SK-N-SH (cell line): ENCODE data around the gene RPS16. TPM values are rescaled to one million over a fixed set of nuclear protein-coding genes. Genes with fewer than 3 reads are reported as not detected.

Source experiments
- CTCF ChIA-PET: fragments of 300-600, 350-600 bp; formaldehyde crosslinking; extraction: SDS; loops from one replicate; lab custom pipeline; 2021; lab: Yijun Ruan, JAX
- POLR2A ChIA-PET: fragments of 350-600 bp; sonication (Branson Sonifier 250); formaldehyde crosslinking; extraction: SDS; loops from one replicate; lab custom pipeline; 2020; ENCODE audit warnings: antibody characterized with exemption, inconsistent platforms; lab: Yijun Ruan, JAX
- DNase-seq: peaks from one replicate; pipeline ENCODE4 v3.0.0; 2012
- H2AFZ ChIP-seq: fragments of 200-600 bp; sonication (generic); 2 replicates; pipeline ENCODE4 v1.8.1; 2016; ENCODE audit warnings: antibody characterized with exemption, mild to moderate bottlenecking, low read depth
- H3F3A ChIP-seq: fragments of 200-600 bp; sonication (generic); replicated peaks from 2 replicates; pipeline ENCODE3; 2016; ENCODE audit warnings: antibody characterized with exemption, mild to moderate bottlenecking; ENCODE audit not compliant: insufficient read depth
- H3K27ac ChIP-seq, 2 experiments: fragments of 200-500 bp in 1 of 2; fragments of 200-600 bp in 1 of 2; sonication (Bioruptor generic) in 1 of 2; sonication (generic), shearing (Covaris generic) in 1 of 2; 2 replicates each; pipeline versions ENCODE4 v1.5.1 to v1.6.1; 2014 to 2016; ENCODE audit warnings: low read depth in 2 of 2, inconsistent platforms in 1 of 2, low read length in 1 of 2, mild to moderate bottlenecking in 1 of 2, mixed read lengths in 1 of 2
- H3K27me3 ChIP-seq: fragments of 200-600 bp; sonication (generic), shearing (Covaris generic); 2 replicates; pipeline ENCODE4 v1.6.1; 2016; ENCODE audit warnings: mixed run types; ENCODE audit not compliant: insufficient read depth
- H3K36me3 ChIP-seq, 2 experiments: fragments of 200-500 bp in 1 of 2; fragments of 200-600 bp in 1 of 2; sonication (Bioruptor generic) in 1 of 2; sonication (generic) in 1 of 2; replicated peaks in 1 of 2; 2 replicates each; pipeline versions ENCODE3 to v1.5.1; 2014 to 2016; ENCODE audit warnings: low read length in 1 of 2, mild to moderate bottlenecking in 1 of 2; ENCODE audit not compliant: insufficient read depth in 2 of 2, control insufficient read depth in 1 of 2
- H3K4me1 ChIP-seq, 2 experiments: fragments of 200-500 bp in 1 of 2; fragments of 200-600 bp in 1 of 2; sonication (Bioruptor generic) in 1 of 2; sonication (generic), shearing (Covaris generic) in 1 of 2; 2 replicates each; pipeline versions ENCODE4 v1.5.1 to v1.6.1; 2014 to 2016; ENCODE audit warnings: low read depth in 1 of 2, low read length in 1 of 2, mixed run types in 1 of 2; ENCODE audit not compliant: insufficient read depth in 2 of 2, control insufficient read depth in 1 of 2
- H3K4me2 ChIP-seq: fragments of 200-600 bp; sonication (generic), shearing (Covaris generic); 2 replicates; pipeline ENCODE4 v1.6.1; 2017; ENCODE audit warnings: mixed run types
- H3K4me3 ChIP-seq, 2 experiments: fragments of 200-500 bp in 1 of 2; fragments of 200-600 bp in 1 of 2; sonication (Bioruptor generic) in 1 of 2; sonication (generic), shearing (Covaris generic) in 1 of 2; 2 replicates each; pipeline versions ENCODE4 v1.5.1 to v1.8.1; 2014 to 2016; ENCODE audit warnings: low read depth in 2 of 2, inconsistent platforms in 1 of 2, low read length in 1 of 2, mild to moderate bottlenecking in 1 of 2, mixed read lengths in 1 of 2, moderate library complexity in 1 of 2
- H3K79me2 ChIP-seq: fragments of 200-600 bp; sonication (generic); 2 replicates; pipeline ENCODE4 v1.8.1; 2017; ENCODE audit warnings: mild to moderate bottlenecking; ENCODE audit not compliant: insufficient read depth
- H3K9ac ChIP-seq: fragments of 200-600 bp; sonication (generic); 2 replicates; pipeline ENCODE4 v1.6.1; 2017; ENCODE audit warnings: mixed run types
- H3K9me2 ChIP-seq: fragments of 200-600 bp; sonication (generic); 2 replicates; pipeline ENCODE4 v1.6.1; 2017; ENCODE audit warnings: mixed run types
- H3K9me3 ChIP-seq: fragments of 200-600 bp; sonication (generic); 2 replicates; pipeline ENCODE4 v1.6.1; 2017; ENCODE audit warnings: mixed run types, mild to moderate bottlenecking, moderate library complexity
- H4K20me1 ChIP-seq: fragments of 200-600 bp; sonication (generic); 2 replicates; pipeline ENCODE4 v1.6.1; 2017; ENCODE audit warnings: mild to moderate bottlenecking, mixed run types; ENCODE audit not compliant: insufficient read depth
- EP300 ChIP-seq, 2 experiments: IDR thresholded peaks; 2 replicates each; pipeline versions ENCODE4 v1.4.0 to v1.6.1; 2012; ENCODE audit warnings: borderline replicate concordance in 1 of 2, low read depth in 1 of 2, low read length in 1 of 2
- EZH2phosphoT487 ChIP-seq: fragments of 200-600 bp; sonication (generic); IDR thresholded peaks from 2 replicates; pipeline ENCODE4 v1.6.1; 2017; ENCODE audit warnings: low read depth, mixed run types, mild to moderate bottlenecking, antibody characterized with exemption, moderate library complexity, borderline replicate concordance
- GABPA ChIP-seq: IDR thresholded peaks from 2 replicates; pipeline ENCODE4 v1.4.0; 2012; ENCODE audit warnings: low read depth, mild to moderate bottlenecking
- RAD21 ChIP-seq: IDR thresholded peaks from 2 replicates; pipeline ENCODE4 v1.6.1; 2012; ENCODE audit warnings: mild to moderate bottlenecking, low read length
- RCOR1 ChIP-seq: fragments of 150-350 bp; IDR thresholded peaks from 2 replicates; pipeline ENCODE4 v1.6.1; 2017; ENCODE audit warnings: antibody characterized with exemption, low read length
- RFX5 ChIP-seq: IDR thresholded peaks from 2 replicates; pipeline ENCODE4 v1.6.1; 2012; ENCODE audit warnings: mild to moderate bottlenecking, improper control_type of control experiment, low read length
- SMC3 ChIP-seq: IDR thresholded peaks from 2 replicates; pipeline ENCODE4 v1.6.1; 2012; ENCODE audit warnings: low read depth, low read length, improper control_type of control experiment
- TAF1 ChIP-seq: IDR thresholded peaks from 2 replicates; pipeline ENCODE4 v1.6.1; 2012; ENCODE audit warnings: low read depth, mild to moderate bottlenecking, low read length, moderate library complexity, borderline replicate concordance
- YY1 ChIP-seq: IDR thresholded peaks from 2 replicates; pipeline ENCODE4 v1.4.0; 2012; ENCODE audit warnings: low read depth, mild to moderate bottlenecking
- WGBS: methylation state at CpG from one replicate; pipeline ENCODE4 v1.1.6; 2017; ENCODE audit warnings: low lambda C conversion rate; 5-methylcytosine and 5-hydroxymethylcytosine counted together
- polyA plus RNA-seq, 3 experiments: library from polyadenylated mRNA; depleted of rRNA; stranded (reverse); fragments of >200 nt; gene quantifications; 2 replicates each; pipeline ENCODE4 v1.2.3, GENCODE V29; 2012
- TF ChIP-seq, protein P1 (sequence below): fragments of 200-600 bp; sonication (generic); IDR thresholded peaks from 2 replicates; pipeline ENCODE4 v1.6.1; 2017; ENCODE audit warnings: antibody characterized with exemption, mild to moderate bottlenecking, moderate library complexity
- TF ChIP-seq, protein P2 (sequence below): IDR thresholded peaks from 2 replicates; pipeline ENCODE4 v1.4.0; 2012; ENCODE audit warnings: low read depth, borderline replicate concordance
- TF ChIP-seq, protein P3 (sequence below): IDR thresholded peaks from 2 replicates; pipeline ENCODE4 v1.4.0; 2012; ENCODE audit warnings: low read depth

The RPS16 gene
- polyA plus RNA-seq, 1 of the 3 experiments (the other 2 are of a cell fraction) = 7,541 TPM

DNA sequence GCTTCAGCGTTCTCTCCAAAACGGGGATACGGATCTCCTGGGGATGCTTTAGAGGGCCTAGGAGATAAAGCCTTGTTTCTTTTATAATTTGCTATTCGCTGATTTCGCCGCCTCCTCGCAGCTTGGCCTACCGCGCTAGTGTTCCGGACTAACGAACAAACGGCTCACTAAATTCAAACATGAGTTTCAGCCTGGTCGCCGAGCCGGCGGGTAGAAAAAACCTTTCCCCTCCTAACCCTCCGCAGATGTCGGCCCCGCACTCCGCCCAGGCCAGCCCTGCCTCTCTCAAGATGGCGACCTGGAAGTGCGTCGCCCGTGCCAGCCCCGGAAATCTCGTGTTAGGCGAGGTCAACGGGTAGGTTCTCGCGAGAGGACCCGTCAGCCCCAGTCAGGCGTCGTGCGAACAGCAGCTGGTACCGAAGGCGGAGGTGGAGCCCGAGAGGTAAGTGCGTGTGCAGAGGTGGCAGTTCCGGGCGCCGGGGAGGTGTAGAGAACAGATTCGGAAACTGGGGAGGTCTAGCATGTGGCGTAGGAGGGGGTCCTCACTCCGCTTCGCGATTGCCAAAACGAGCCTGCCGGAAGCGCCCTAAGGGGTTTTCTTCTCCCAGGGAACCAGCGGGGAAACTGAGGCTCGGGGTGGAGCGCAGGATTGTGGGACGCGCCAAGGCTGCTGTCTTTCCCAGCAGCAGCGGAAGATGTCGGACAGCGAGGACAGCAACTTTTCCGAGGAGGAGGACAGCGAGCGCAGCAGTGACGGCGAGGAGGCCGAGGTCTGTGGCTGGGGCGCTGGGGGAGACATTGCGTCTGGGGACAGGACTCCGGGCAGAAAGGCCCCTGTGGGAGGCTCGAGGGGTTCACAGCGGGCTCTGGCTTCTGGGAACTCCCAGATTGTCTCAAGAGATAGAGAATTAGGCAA is 9.7 kb upstream of the RPS16 start, which contains the start of gene SUPT5H (continued):
- TF ChIP-seq, protein P1, sequence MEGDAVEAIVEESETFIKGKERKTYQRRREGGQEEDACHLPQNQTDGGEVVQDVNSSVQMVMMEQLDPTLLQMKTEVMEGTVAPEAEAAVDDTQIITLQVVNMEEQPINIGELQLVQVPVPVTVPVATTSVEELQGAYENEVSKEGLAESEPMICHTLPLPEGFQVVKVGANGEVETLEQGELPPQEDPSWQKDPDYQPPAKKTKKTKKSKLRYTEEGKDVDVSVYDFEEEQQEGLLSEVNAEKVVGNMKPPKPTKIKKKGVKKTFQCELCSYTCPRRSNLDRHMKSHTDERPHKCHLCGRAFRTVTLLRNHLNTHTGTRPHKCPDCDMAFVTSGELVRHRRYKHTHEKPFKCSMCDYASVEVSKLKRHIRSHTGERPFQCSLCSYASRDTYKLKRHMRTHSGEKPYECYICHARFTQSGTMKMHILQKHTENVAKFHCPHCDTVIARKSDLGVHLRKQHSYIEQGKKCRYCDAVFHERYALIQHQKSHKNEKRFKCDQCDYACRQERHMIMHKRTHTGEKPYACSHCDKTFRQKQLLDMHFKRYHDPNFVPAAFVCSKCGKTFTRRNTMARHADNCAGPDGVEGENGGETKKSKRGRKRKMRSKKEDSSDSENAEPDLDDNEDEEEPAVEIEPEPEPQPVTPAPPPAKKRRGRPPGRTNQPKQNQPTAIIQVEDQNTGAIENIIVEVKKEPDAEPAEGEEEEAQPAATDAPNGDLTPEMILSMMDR = no peak
- TF ChIP-seq RFX5 (no peak), GABPA (peak; percentile 88), EP300 (IDR thresholded peaks at IDR 0.05; ENCODE audit: borderline replicate concordance in 1 of 2, low read depth in 1 of 2, low read length in 1 of 2) (no peak), EZH2phosphoT487 (no peak), RCOR1 (no peak; the same call in 1 of the 2 replicates), YY1 (peak; percentile 97), SMC3 (no peak)
- TF ChIP-seq, protein P2, sequence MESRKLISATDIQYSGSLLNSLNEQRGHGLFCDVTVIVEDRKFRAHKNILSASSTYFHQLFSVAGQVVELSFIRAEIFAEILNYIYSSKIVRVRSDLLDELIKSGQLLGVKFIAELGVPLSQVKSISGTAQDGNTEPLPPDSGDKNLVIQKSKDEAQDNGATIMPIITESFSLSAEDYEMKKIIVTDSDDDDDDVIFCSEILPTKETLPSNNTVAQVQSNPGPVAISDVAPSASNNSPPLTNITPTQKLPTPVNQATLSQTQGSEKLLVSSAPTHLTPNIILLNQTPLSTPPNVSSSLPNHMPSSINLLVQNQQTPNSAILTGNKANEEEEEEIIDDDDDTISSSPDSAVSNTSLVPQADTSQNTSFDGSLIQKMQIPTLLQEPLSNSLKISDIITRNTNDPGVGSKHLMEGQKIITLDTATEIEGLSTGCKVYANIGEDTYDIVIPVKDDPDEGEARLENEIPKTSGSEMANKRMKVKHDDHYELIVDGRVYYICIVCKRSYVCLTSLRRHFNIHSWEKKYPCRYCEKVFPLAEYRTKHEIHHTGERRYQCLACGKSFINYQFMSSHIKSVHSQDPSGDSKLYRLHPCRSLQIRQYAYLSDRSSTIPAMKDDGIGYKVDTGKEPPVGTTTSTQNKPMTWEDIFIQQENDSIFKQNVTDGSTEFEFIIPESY = peak; percentile 100
- TF ChIP-seq, protein P3, sequence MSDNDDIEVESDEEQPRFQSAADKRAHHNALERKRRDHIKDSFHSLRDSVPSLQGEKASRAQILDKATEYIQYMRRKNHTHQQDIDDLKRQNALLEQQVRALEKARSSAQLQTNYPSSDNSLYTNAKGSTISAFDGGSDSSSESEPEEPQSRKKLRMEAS = peak; percentile 95

DNA sequence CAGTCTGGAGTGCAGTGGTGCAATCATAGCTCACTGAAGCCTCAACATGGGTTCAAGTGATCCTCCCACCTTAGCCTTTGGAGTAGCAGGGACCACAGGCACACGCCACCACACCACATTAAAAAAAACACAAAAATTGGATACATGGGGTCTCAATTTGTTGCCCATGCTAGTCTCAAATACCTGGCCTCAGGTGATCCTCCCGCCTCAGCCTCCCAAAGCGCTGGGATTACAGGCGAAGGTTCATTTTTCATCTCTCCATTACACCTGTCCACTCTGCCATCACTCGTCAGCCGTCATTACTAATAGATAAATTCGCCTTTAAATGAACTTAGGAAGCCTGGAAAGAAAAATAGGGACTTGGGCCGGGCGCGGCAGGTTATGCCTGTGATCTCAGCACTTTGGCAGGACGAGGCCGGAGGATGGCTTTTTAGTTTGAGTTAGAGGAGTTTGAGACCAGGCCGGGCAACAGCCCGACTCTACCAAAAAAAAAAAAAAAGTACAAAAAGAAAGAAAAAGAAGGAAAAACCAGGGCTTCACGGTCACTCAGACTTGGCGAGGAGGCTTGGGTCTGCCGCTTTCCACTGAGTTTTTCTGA is 8.9 kb upstream of the RPS16 start:
- H3K4me1 ChIP-seq = peaks cover 4 to 12% of the 10 kb centered on the region in 2 experiments; a peak in 3 of 4 replicates
- H2AFZ ChIP-seq = peak overlapping the region; percentile 75; the same call in 1 of the 2 replicates
- H3F3A ChIP-seq = peaks cover 33% of the 10 kb centered on the region
- H4K20me1 ChIP-seq = peaks cover 21% of the 10 kb centered on the region
- peak overlapping the region; percentile 97 for H3K9ac ChIP-seq
- ChIA-PET POLR2A (interaction anchor here (0.6 to 3.8 kb wide), 4 partner anchors 9 to 1122 kb away, joined by 3 to 39 read pairs (median 3); partner anchors contain the start of gene RPS16), CTCF (interaction anchor here (0.6 to 2.1 kb wide), 6 partner anchors 9 to 300 kb away, joined by 3 to 12 read pairs (median 3); partner anchors contain the start of genes EID2B, PLEKHG2 and RPS16)
- peaks cover 63% of the 10 kb centered on the region for H3K79me2 ChIP-seq
- 2% methylated on average over 17 of the region's 17 CpGs for WGBS
- no peak for DNase-seq
- H3K9me3 ChIP-seq = no peaks in the 10 kb centered on the region
- no peaks in the 10 kb centered on the region for H3K9me2 ChIP-seq
- peak overlapping the region; percentile 71 to 93 for H3K4me3 ChIP-seq
- peaks cover 0 to 14% of the 10 kb centered on the region in 2 experiments for H3K36me3 ChIP-seq
- no peaks in the 10 kb centered on the region for H3K27me3 ChIP-seq
- H3K4me2 ChIP-seq = peak overlapping the region; percentile 97
- TF ChIP-seq YY1 (no peak), RAD21 (no peak), TAF1 (no peak), EZH2phosphoT487 (no peak)
- peak overlapping the region; percentile 83 to 96 for H3K27ac ChIP-seq
